Neural cell (in vitro differentiated cells): Measurements from ENCODE around the gene AMER1.

Experiments used
- POLR2AphosphoS5 ChIP-seq: IDR thresholded peaks from 2 replicates; pipeline ENCODE4 v1.6.1; 2012
- TF ChIP-seq, protein P1 (sequence below): fragments of 450-650 bp; IDR thresholded peaks from 2 replicates; pipeline ENCODE4 v1.5.1; 2014; ENCODE audit warnings: antibody characterized with exemption, mild to moderate bottlenecking, moderate library complexity; ENCODE audit not compliant: poor library complexity, severe bottlenecking
- TF ChIP-seq, protein P2 (sequence below): IDR thresholded peaks from 2 replicates; pipeline ENCODE4 v1.6.1; 2012; ENCODE audit warnings: borderline replicate concordance

DNA sequence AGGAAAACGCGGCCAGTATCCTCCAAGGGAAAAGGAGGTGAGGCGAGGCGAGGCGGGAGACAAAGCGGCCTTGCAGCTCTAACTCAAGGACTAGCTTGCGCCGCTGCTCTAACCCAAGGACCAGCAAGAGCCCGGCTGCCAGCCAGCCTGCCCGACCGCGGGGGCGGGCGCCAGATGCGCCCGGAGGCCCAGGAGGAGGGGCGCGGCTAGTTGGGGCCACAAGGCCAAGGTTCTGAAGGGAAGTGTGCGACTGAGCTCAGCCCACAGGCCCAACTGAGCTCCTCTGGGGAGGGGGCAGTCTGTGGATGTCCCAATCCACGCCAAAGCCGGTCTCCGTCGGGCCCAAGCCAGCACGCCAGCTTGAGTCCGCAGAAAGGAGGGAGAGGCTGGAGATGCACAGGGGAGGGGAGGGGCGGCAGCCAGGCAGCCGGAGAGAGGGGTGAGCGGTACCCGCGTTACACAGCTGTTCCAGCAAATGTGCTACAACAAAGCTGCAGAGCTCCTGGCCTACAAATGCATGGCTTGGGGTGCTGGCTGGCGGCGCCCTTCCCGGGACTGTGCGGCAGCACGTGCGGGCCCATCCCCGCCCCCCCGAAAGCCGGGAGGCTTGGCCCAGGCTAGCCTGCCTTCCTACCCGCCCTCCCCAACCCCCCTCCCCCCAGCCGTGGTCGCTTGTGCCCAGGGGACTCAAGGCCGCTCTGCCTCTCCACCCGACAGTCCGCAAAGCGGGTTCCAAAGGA is 637 bp downstream of the AMER1 start:
- TF ChIP-seq, protein P1, sequence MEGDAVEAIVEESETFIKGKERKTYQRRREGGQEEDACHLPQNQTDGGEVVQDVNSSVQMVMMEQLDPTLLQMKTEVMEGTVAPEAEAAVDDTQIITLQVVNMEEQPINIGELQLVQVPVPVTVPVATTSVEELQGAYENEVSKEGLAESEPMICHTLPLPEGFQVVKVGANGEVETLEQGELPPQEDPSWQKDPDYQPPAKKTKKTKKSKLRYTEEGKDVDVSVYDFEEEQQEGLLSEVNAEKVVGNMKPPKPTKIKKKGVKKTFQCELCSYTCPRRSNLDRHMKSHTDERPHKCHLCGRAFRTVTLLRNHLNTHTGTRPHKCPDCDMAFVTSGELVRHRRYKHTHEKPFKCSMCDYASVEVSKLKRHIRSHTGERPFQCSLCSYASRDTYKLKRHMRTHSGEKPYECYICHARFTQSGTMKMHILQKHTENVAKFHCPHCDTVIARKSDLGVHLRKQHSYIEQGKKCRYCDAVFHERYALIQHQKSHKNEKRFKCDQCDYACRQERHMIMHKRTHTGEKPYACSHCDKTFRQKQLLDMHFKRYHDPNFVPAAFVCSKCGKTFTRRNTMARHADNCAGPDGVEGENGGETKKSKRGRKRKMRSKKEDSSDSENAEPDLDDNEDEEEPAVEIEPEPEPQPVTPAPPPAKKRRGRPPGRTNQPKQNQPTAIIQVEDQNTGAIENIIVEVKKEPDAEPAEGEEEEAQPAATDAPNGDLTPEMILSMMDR, result no peak
- no peak for TF ChIP-seq POLR2AphosphoS5
- TF ChIP-seq, protein P2, sequence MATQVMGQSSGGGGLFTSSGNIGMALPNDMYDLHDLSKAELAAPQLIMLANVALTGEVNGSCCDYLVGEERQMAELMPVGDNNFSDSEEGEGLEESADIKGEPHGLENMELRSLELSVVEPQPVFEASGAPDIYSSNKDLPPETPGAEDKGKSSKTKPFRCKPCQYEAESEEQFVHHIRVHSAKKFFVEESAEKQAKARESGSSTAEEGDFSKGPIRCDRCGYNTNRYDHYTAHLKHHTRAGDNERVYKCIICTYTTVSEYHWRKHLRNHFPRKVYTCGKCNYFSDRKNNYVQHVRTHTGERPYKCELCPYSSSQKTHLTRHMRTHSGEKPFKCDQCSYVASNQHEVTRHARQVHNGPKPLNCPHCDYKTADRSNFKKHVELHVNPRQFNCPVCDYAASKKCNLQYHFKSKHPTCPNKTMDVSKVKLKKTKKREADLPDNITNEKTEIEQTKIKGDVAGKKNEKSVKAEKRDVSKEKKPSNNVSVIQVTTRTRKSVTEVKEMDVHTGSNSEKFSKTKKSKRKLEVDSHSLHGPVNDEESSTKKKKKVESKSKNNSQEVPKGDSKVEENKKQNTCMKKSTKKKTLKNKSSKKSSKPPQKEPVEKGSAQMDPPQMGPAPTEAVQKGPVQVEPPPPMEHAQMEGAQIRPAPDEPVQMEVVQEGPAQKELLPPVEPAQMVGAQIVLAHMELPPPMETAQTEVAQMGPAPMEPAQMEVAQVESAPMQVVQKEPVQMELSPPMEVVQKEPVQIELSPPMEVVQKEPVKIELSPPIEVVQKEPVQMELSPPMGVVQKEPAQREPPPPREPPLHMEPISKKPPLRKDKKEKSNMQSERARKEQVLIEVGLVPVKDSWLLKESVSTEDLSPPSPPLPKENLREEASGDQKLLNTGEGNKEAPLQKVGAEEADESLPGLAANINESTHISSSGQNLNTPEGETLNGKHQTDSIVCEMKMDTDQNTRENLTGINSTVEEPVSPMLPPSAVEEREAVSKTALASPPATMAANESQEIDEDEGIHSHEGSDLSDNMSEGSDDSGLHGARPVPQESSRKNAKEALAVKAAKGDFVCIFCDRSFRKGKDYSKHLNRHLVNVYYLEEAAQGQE, result no peak
